Renal cortex interstitium (tissue), 15 donors: ENCODE results near the gene HS3ST2. TPM values are rescaled to one million over a fixed set of nuclear protein-coding genes. Genes with fewer than 3 reads are reported as not detected.

ENCODE experiments used
- DNase-seq, 11 donors: peaks; one replicate each; pipeline ENCODE4 v3.0.0-alpha.2; 2013; ENCODE audit warnings: low read depth in 9 of 11, low spot score in 4 of 11; ENCODE audit errors: extremely low read depth in 1 of 11
- long read RNA-seq, 16 experiments: transcript quantifications; one replicate each; lab custom pipeline, GENCODE V29; 2026
- polyA plus RNA-seq, 3 donors: library from polyadenylated mRNA; unstranded; fragments of 120-200 nt; gene quantifications; one replicate each; pipeline ENCODE4 v1.2.1, GENCODE V29; 2013; ENCODE audit not compliant: insufficient read length in 3 of 3

The HS3ST2 gene
- polyA plus RNA-seq = under 1 TPM; 0.14 to 0.27 (median 0.20) TPM
- long read RNA-seq, donor 1 = 0 reads
- long read RNA-seq, donor 2 = 0 reads
- long read RNA-seq, donor 3 = 0 reads
- long read RNA-seq, donor 4 = 0 reads
- long read RNA-seq, donor 5 = 0 reads
- long read RNA-seq, donor 6 = 0 reads
- long read RNA-seq, donor 7 = 0 reads
- long read RNA-seq, donor 8 = 0 reads
- long read RNA-seq, donor 9 = 0 reads
- long read RNA-seq, donor 10 = 0 reads
- long read RNA-seq, donor 11 = 0 reads
- long read RNA-seq, donor 12 = 0 reads
- long read RNA-seq, donor 13 = 0 reads
- long read RNA-seq, donor 14 = 0 reads
- long read RNA-seq, donor 15 = 0 reads
- long read RNA-seq, donor 16, partial matches to known transcripts = 0 of 1 reads
- long read RNA-seq, donor 16, other reads (novel, unspliced or antisense) = 0 of 1 reads

GRCh38 chr16:22813948-22814710, at the start of gene HS3ST2:
HS3ST2 (plus strand) TSS chr16:22814162; CDS start chr16:22814611, 449 bp downstream.
- DNase-seq = peak in 5 of 11 donors; percentile 4 to 28 (median 13)

GRCh38 chr16:22764662-22765327, 49.2 kb upstream of the HS3ST2 start:
- no peak for DNase-seq

- no peak for DNase-seq
These were observed 48.5 kb upstream of the HS3ST2 start for GRCh38 chr16:22765479-22765878.

- no peak for DNase-seq
These were observed 43.1 kb upstream of the HS3ST2 start for GRCh38 chr16:22770866-22771265.

GRCh38 chr16:22771551-22771950, 42.4 kb upstream of the HS3ST2 start:
- no peak for DNase-seq

- no peak for DNase-seq
These were observed 38.6 kb upstream of the HS3ST2 start for GRCh38 chr16:22775220-22775922.

GRCh38 chr16:22781480-22781879, 32.5 kb upstream of the HS3ST2 start:
- no peak for DNase-seq

GRCh38 chr16:22782314-22782713, 31.6 kb upstream of the HS3ST2 start:
- DNase-seq = no peak

GRCh38 chr16:22784690-22785214, 29.2 kb upstream of the HS3ST2 start:
- DNase-seq = no peak

GRCh38 chr16:22785552-22785951, 28.4 kb upstream of the HS3ST2 start:
- no peak for DNase-seq

- no peak for DNase-seq
These were observed 27.7 kb upstream of the HS3ST2 start for GRCh38 chr16:22786284-22786683.

GRCh38 chr16:22786691-22787090, 27.3 kb upstream of the HS3ST2 start:
- no peak for DNase-seq

GRCh38 chr16:22787466-22788192, 26.3 kb upstream of the HS3ST2 start:
- peak in 3 of 11 donors; percentile 2 to 11 (median 7) for DNase-seq

- no peak for DNase-seq
These were observed 25.8 kb upstream of the HS3ST2 start for GRCh38 chr16:22788193-22788530.

- DNase-seq = no peak
These were observed 24.5 kb upstream of the HS3ST2 start for GRCh38 chr16:22789281-22789945.

GRCh38 chr16:22797551-22797950, 16.4 kb upstream of the HS3ST2 start:
- DNase-seq = no peak

- DNase-seq = no peak
These were observed 14.8 kb upstream of the HS3ST2 start for GRCh38 chr16:22799113-22799512.

- DNase-seq = no peak
These were observed 9.1 kb upstream of the HS3ST2 start for GRCh38 chr16:22804893-22805292.
